Esophagus muscularis mucosa (tissue), 3 donors: ENCODE measurements around the gene CDK14.

Experiments
- CTCF ChIP-seq, 3 experiments: fragments of 200-600 bp in 2 of 3; fragments of 450-650 bp in 1 of 3; sonication (generic) in 2 of 3; IDR thresholded peaks; one replicate each; pipeline ENCODE4 v1.5.1; 2017 to 2019; ENCODE audit warnings: antibody characterized with exemption in 3 of 3, mild to moderate bottlenecking in 2 of 3, moderate library complexity in 1 of 3
- EP300 ChIP-seq: sonication (generic); formaldehyde crosslinking; IDR thresholded peaks from one replicate; pipeline ENCODE4 v1.6.1; 2017; ENCODE audit warnings: antibody characterized with exemption

- TF ChIP-seq CTCF (IDR thresholded peaks at IDR 0.05) (no peak), EP300 (no peak)
Measured at GRCh38 chr7:90916319-90916718, 320.2 kb downstream of the CDK14 start.
